HG03095 (cell line): ENCODE measurements around the gene CCL18.
"Not testable (repeated sequence)": the region's sequence is repeated elsewhere in the genome, so short reads cannot be mapped to it uniquely, and the experiment has no call there.

Experiments
- ATAC-seq: cut with Tn5 transposase; IDR thresholded peaks from one replicate; pipeline ENCODE4 v1.9.1; 2021; ENCODE audit warnings: moderate library complexity; ENCODE audit not compliant: unreplicated experiment

The CCL18 gene

DNA sequence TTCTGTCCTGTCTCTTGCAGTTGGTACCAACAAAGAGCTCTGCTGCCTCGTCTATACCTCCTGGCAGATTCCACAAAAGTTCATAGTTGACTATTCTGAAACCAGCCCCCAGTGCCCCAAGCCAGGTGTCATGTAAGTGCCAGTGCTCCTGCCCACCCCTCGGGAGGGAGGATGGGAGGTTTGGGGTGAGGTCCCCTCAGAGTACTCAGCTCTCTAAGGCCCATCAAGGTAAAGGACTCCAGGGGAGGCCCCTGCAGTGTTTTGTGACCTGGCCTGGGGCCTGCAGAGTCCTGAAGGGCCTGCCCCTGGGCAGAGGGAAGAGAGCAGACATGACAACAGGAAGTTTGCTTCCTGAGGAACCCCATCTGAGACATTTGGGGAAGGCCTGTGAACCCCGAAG lies 6.4 kb downstream of the CCL18 start:
- ATAC-seq = no peak

DNA sequence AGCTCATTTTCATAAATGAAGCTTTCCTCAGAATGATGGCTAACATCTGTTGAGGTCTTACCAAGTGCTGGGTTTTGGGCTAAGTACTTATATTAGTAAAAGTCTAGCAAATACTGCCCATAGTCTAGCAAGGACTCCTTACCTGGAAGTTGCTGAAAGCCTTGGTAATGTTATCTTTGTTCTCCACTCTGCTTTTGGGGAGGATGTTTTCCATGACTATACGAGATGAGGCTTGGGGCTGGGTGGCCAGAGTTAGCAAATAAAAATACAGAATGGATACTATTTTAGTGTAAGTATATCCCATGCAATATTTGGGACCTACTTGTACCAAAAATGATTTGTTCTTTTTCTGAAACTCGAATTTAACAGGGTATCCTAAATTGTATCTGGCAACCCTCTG lies 7.7 kb downstream of the CCL18 start:
- no peak for ATAC-seq

DNA sequence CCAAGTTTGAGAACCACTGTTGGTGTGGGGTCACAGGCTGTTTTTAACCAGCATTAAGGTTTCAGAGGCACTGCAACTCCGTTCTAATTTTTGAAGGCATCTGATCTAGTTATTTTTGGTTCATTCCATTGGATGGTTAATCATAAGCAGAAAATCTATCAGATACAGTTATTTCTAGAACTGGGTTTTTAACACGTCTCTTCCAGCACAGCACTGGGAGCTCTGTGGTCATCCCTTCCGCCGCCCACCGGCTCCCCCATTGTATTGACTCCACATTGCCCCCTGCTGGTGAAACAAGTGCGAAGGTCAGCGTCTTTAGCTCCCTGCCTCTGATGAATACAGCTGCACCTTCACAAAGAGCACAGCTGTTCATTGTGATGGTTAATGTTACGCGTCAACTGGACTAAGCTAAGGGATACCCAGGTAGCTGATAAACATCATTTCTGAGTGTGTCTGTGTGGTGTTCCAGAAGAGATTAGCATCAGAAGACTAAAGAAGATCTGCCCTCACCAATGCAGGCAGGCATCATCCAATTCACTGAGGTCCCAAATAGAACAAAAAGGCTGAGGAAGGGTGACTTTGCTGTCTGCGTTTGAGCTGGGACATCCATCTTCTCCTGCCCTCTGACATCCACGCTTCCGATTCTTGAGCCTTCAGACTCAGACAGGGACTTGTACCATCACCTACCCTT lies 8.5 kb downstream of the CCL18 start:
- peak; percentile 50 for ATAC-seq

GRCh38 chr17:36074365-36074764 lies 10.3 kb downstream of the CCL18 start:
- ATAC-seq = no peak

- peak; percentile 21 for ATAC-seq
These were observed 17.8 kb downstream of the CCL18 start for GRCh38 chr17:36081681-36082471.

DNA sequence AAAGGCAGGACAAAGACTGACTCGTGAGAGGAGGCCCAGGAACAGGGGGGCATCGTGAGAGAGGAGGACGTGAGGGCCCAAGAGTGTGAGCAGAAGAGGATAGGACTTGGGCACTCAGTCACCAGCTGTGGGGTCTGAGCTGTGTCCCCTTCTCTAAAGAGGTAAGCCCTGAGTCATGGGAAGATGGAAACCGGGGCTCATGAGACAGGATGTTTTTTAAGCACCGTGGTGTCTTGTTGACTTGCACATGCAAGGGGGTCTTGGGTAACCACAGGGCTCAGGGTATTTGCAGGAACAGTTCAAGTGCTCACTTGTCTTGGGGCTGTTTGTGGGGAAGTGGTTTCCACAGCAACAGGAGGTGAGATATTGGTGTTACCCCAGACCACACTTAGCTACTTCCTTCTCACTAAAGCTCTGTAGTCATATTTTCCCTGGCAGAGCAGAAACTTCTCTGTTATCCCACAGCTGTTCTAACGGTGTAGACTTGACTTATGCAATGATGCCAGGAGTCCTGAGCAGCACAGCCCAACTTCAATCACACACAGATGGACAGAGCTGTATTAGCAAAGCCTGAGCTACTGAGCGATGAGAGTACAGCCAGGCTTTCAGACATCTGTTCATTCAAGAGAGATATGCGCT lies 18.5 kb downstream of the CCL18 start:
- ATAC-seq = peak; percentile 53

- not testable (repeated sequence) for ATAC-seq
These were observed 19.6 kb downstream of the CCL18 start for GRCh38 chr17:36083691-36084090.

DNA sequence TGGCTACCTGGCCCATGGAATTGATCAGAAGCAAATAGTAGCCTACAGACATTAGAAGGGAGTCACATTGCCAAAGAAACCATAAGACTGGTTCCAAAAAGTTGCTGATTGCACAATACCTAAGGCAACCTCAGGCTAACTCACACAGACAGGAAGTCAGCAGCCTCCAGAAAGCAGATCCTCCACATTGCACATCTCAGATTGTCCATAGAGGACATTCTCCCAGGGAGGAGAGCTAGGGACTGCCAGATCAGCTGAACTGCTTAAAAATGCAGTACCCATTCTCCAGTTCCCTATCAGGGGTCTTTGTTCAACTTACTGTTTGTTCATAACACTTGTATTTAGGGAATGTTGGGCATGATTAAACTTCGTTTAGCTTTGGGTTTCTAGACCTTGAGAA lies 21.7 kb downstream of the CCL18 start:
- ATAC-seq = no peak

DNA sequence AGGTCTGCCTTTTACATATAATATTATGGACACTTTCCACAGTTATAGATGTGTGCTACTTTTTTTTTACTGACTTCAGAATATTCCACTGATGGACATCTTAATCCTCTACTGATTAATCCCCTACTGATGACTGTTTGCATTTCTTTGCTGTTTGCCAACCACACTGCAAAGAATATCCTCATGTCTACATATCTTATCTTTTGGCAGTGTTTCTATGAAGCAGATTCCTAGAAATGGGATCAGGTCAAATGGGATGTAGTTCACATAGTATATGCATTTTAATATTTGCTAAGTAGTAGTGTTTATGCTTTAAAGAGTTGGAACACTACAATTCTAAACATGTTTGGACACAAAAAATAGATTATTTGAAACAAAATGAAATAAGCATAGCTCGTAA lies 22.7 kb downstream of the CCL18 start:
- ATAC-seq = no peak

DNA sequence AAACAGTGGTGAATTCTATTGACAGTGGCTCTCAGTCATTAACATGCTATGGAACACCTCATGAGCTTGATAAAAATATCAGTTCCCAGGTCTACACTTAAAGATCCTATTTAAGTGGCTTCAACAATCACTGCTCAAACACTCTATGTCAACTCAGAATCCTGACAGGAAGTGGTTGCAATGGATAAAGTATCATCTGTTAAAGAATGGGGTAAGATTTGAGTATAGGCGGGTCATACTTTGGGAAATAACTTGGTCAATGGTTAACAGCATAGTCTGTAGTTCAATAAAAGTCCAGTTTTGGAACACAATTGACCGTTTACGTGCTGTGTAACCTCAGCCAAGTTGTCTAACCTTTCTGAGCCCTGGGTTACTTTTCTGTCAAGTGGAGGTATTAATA lies 23.4 kb downstream of the CCL18 start:
- not testable (repeated sequence) for ATAC-seq

DNA sequence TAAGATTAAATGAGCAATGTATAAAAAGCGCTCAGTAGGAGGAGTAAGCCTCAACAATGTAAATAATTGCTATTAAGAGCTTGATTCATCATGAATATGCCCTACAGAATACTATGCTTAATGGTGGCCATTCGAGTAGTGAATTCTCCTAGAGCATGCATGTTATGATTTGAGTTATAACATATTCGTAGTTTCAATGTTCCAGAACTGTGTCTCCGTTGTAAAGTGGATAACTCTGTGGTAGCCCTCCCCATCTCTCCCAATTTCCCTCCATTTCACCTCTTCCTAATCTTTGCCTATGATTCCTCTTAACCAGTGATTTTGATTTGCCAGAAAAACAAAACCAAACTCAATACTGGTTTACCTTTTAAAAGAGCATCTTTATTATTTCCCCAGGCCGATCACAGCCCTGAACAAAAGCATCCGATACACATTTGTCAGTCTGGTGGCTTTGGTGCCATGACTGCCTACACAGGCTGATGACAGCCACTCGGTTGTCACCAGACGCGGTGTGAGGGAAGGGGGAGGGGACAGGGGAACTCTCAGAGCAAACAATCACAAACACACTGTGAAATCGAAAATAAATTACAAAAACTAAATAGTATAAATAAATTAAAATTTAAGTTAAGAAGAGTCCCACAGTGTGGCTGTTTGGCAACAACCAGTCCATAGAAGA lies 24.0 kb downstream of the CCL18 start:
- ATAC-seq = not testable (repeated sequence)

- no peak for ATAC-seq
These were observed 24.7 kb downstream of the CCL18 start for GRCh38 chr17:36088670-36089338.

- no peak for ATAC-seq
These were observed 25.3 kb downstream of the CCL18 start for GRCh38 chr17:36089339-36089865.

GRCh38 chr17:36089888-36090836 lies 26.1 kb downstream of the CCL18 start, which contains the start of gene CCL3:
CCL3 (minus strand) TSS chr17:36090143; CDS start chr17:36090058, 85 bp downstream.
- peak; percentile 67 for ATAC-seq

- ATAC-seq = no peak
These were observed 28.2 kb downstream of the CCL18 start for GRCh38 chr17:36092230-36092629.

GRCh38 chr17:36092715-36093114 lies 28.6 kb downstream of the CCL18 start:
- ATAC-seq = not testable (repeated sequence)

- ATAC-seq = no peak
These were observed 30.2 kb downstream of the CCL18 start for GRCh38 chr17:36094232-36094631.

- no peak for ATAC-seq
These were observed 30.7 kb downstream of the CCL18 start for GRCh38 chr17:36094746-36095145.

- no peak for ATAC-seq
These were observed 31.9 kb downstream of the CCL18 start for GRCh38 chr17:36095992-36096391.
